Sigmoid colon (tissue), 4 donors: ENCODE measurements around the gene CYCS.

ENCODE experiments used
- POLR2A ChIP-seq, 2 donors: fragments of 450-650 bp; IDR thresholded peaks; one replicate each; pipeline ENCODE4 v1.6.1; 2016; ENCODE audit warnings: antibody characterized with exemption in 2 of 2, mild to moderate bottlenecking in 2 of 2, moderate library complexity in 2 of 2
- POLR2AphosphoS5 ChIP-seq, 4 donors: sonication (generic); formaldehyde crosslinking; IDR thresholded peaks; one replicate each; pipeline ENCODE4 v1.6.1; 2017; ENCODE audit warnings: antibody characterized with exemption in 4 of 4
- TF ChIP-seq, protein P1 (sequence below), 4 experiments: fragments of 450-650 bp in 3 of 4; fragments of 200-600 bp in 1 of 4; IDR thresholded peaks; one replicate each; pipeline ENCODE4 v1.5.1; 2016 to 2019; ENCODE audit warnings: antibody characterized with exemption in 4 of 4, mild to moderate bottlenecking in 3 of 4, moderate library complexity in 2 of 4

DNA sequence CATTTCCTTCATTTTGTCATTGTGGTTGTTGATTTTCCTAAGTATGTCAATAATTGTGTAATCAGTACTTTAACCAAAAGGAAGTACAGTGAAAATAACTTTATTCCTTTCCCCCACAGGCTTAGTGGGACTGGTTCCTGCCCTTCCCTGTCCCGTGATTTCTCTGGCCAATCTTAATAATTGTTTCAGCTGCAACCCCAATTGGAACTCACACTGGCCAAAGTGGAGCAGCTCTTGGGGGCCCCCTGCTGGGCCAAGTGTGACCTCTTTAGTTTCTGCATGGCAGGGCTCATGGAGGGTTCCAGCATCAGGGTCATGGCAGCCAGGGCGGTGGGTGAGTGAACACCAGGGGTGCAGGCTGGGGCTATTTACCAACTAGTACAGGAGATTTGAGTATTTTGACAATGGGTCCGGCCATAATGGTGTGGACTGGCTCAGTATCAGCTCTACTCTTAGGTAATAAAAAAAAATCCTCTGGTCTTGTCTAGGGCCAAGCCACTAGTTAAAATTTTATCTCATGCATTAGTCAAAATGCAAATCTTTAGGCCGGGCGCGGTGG is 31.7 kb downstream of the CYCS start:
- no peak for TF ChIP-seq POLR2AphosphoS5 (IDR thresholded peaks at IDR 0.05)
- TF ChIP-seq, protein P1, sequence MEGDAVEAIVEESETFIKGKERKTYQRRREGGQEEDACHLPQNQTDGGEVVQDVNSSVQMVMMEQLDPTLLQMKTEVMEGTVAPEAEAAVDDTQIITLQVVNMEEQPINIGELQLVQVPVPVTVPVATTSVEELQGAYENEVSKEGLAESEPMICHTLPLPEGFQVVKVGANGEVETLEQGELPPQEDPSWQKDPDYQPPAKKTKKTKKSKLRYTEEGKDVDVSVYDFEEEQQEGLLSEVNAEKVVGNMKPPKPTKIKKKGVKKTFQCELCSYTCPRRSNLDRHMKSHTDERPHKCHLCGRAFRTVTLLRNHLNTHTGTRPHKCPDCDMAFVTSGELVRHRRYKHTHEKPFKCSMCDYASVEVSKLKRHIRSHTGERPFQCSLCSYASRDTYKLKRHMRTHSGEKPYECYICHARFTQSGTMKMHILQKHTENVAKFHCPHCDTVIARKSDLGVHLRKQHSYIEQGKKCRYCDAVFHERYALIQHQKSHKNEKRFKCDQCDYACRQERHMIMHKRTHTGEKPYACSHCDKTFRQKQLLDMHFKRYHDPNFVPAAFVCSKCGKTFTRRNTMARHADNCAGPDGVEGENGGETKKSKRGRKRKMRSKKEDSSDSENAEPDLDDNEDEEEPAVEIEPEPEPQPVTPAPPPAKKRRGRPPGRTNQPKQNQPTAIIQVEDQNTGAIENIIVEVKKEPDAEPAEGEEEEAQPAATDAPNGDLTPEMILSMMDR (IDR thresholded peaks at IDR 0.05): peak in 3 of 4 experiments; percentile 10 to 51 (median 31)
- no peak for TF ChIP-seq POLR2A (IDR thresholded peaks at IDR 0.05)
